HTERT RPE-1 (cell line): ENCODE data around the gene ACTMAP.
"Not testable (repeated sequence)": the region's sequence is repeated elsewhere in the genome, so short reads cannot be mapped to it uniquely, and the experiment has no call there.

Experiments used
- in situ Hi-C: fragments of 300-500 bp; cut with MboI; formaldehyde crosslinking; loops from 4 replicates; pipeline ENCODE4 v1.14.3; 2020; ENCODE audit warnings: low sequenced_read_pairs

ACTMAP gene

GRCh38 chr19:40745402-40745780 is 4.9 kb downstream of the ACTMAP start:
- in situ Hi-C loops = no loop called here

- in situ Hi-C loops = no loop called here
Observed at GRCh38 chr19:40744554-40745401, 5.5 kb downstream of the ACTMAP start.

GRCh38 chr19:40743926-40744325 is 6.4 kb downstream of the ACTMAP start:
- in situ Hi-C loops = no loop called here

- in situ Hi-C loops = no loop called here
Observed at GRCh38 chr19:40742886-40743285, 7.4 kb downstream of the ACTMAP start.

- in situ Hi-C loops = no loop called here
Observed at GRCh38 chr19:40742477-40742876, 7.8 kb downstream of the ACTMAP start.

- in situ Hi-C loops = no loop called here
Observed at GRCh38 chr19:40741527-40742390, 8.5 kb downstream of the ACTMAP start.

- in situ Hi-C loops = no loop called here
Observed at GRCh38 chr19:40740747-40741146, 9.5 kb downstream of the ACTMAP start.

- in situ Hi-C loops = no loop called here
Observed at GRCh38 chr19:40739871-40740703, 10.2 kb downstream of the ACTMAP start.

GRCh38 chr19:40739030-40739839 is 11.0 kb downstream of the ACTMAP start:
- in situ Hi-C loops = no loop called here

GRCh38 chr19:40737102-40737644 is 13.1 kb downstream of the ACTMAP start:
- in situ Hi-C loops = no loop called here

- in situ Hi-C loops = no loop called here
Observed at GRCh38 chr19:40736661-40737060, 13.6 kb downstream of the ACTMAP start.

- in situ Hi-C loops = no loop called here
Observed at GRCh38 chr19:40735013-40735771, 15.1 kb downstream of the ACTMAP start.

GRCh38 chr19:40733149-40733548 is 17.1 kb downstream of the ACTMAP start:
- in situ Hi-C loops = no loop called here

- in situ Hi-C loops = not testable (repeated sequence)
Observed at GRCh38 chr19:40732304-40732703, 18.0 kb downstream of the ACTMAP start.

GRCh38 chr19:40730065-40730464 is 20.2 kb downstream of the ACTMAP start:
- in situ Hi-C loops = not testable (repeated sequence)

GRCh38 chr19:40726279-40726678 is 24.0 kb downstream of the ACTMAP start:
- in situ Hi-C loops = no loop called here

GRCh38 chr19:40724855-40725254 is 25.4 kb downstream of the ACTMAP start:
- in situ Hi-C loops = no loop called here

GRCh38 chr19:40724315-40724714 is 26.0 kb downstream of the ACTMAP start:
- in situ Hi-C loops = no loop called here

- in situ Hi-C loops = no loop called here
Observed at GRCh38 chr19:40723661-40724254, 26.5 kb downstream of the ACTMAP start.
